GM12891 (cell line): ENCODE data around the gene SPTBN4.
"Not testable (repeated sequence)": the region's sequence is repeated elsewhere in the genome, so short reads cannot be mapped to it uniquely, and the experiment has no call there.

ENCODE experiments used
- DNase-seq: peaks from one replicate; pipeline ENCODE4 v3.0.0; 2011; ENCODE audit warnings: low spot score; ENCODE audit not compliant: insufficient read length
- FAIRE-seq: peaks from 2 replicates; lab custom pipeline; 2011; peaks lifted over from hg19 to GRCh38; lab: Jason Lieb, UNC
- PAX5 ChIP-seq: IDR thresholded peaks from 2 replicates; pipeline ENCODE4 v1.6.1; 2011; ENCODE audit warnings: low read length, moderate library complexity, mild to moderate bottlenecking; ENCODE audit not compliant: insufficient read depth, severe bottlenecking
- POLR2A ChIP-seq: IDR thresholded peaks from 2 replicates; pipeline ENCODE4 v1.6.1; 2011; ENCODE audit warnings: low read depth, low read length, control low read depth
- POLR2AphosphoS5 ChIP-seq: IDR thresholded peaks from 2 replicates; pipeline ENCODE4 v1.6.1; 2011; ENCODE audit warnings: low read depth, low read length, control low read depth
- POU2F2 ChIP-seq: IDR thresholded peaks from 2 replicates; pipeline ENCODE4 v1.6.1; 2011; ENCODE audit warnings: low read depth, mild to moderate bottlenecking, control low read depth, low read length, moderate library complexity
- SPI1 ChIP-seq: IDR thresholded peaks from 2 replicates; pipeline ENCODE4 v1.6.1; 2011; ENCODE audit warnings: low read depth, low read length, control low read depth
- TAF1 ChIP-seq: IDR thresholded peaks from 2 replicates; pipeline ENCODE4 v1.6.1; 2011; ENCODE audit warnings: low read depth, low read length, control low read depth

The SPTBN4 gene

DNA sequence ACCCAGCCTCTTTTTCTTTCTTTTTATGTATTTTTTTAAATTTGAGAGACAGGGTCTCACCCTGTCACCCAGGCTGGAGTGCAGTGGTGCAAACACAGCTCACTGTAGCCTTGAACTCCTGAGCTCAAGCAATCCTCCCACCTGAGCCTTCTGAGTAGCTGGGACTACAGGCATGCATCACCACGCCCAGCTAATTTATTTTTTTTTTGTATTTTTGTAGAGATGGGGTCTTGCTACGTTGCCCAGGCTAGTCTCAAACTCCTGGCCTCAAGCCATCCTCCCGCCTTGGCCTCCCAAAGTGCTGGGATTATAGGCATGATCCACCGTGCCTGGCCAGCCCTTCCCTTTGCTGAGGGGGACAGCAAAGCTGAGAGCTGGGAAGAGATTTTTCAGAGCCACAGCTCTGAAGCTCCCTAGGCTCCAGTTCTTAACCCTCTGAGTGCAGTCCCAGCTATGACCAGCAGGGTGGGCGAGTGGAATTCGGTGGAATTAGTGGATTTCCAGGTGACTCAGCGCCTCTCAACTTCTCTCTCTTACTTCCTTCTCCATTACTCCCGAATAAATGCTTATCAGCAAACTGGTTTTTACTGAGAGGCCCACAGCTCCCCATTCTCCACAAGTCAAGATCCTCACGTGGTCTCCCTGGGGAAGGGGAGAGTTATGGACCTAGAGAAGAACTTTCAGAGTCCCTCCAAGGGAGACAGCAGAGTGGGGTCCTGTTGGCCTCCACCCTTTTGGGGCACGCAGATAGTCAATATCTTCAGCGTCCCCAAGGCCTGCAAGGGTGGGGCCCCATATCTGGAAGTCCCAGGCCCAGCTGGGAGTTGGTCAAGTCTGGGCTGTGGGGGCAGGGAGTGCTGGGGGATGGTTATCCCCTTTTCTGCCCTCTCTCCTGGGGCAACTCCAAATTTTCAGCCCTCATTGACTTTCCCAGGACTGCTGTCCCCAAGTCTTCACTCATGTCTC is 2.5 kb upstream of the SPTBN4 start:
- DNase-seq = no peak
- FAIRE-seq = no peak
- TF ChIP-seq TAF1 (no peak), POU2F2 (peak; percentile 52; the same call in 1 of the 2 replicates)

- DNase-seq (no peak), FAIRE-seq (no peak)
- TF ChIP-seq SPI1 (no peak), POLR2A (no peak), POLR2AphosphoS5 (no peak; the same call in 1 of the 2 replicates), PAX5 (no peak), TAF1 (no peak), POU2F2 (no peak)
Observed at GRCh38 chr19:40465025-40465556, 1.7 kb upstream of the SPTBN4 start.

DNA sequence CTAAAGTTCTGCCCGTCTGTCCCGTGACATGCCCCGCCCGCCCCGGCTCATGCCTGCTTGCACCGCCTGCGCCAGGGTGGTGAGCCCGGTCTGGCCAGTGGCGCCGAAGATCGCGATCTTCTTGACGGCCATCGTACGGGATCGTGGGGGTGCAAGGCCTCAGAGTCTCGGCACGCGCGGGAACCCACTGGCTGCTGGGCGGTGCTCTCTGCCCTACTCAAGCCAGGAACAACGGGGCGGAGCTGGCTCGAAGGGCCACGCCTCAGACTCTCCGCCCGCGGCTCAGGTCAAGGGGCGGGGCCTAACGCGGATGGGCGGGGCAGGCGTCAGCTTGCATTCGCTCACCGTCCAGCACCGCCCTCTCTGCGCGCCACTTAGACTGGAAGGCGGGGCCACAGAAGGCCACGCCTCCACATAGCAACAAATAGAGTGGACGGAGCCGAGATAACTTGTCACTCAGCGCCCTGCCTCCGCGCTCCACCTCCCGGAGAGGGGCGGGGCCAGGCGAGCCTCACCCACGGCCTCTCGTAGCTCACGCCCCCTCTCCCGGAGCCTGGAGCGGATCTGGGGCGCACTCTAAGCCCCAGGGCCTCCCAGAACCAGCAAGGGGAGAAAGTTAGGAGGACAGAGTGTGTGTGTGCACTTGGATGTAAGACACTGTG is 1.1 kb upstream of the SPTBN4 start, which contains the start of gene BLVRB:
Gene BLVRB, minus strand, starts transcription at position 189 of the 662 bp plus-strand sequence. Its CDS starts 57 bp downstream, at position 132.
- DNase-seq (peak; percentile 90), FAIRE-seq (peak; percentile 98)
- TF ChIP-seq POU2F2 (no peak), POLR2A (no peak), TAF1 (no peak), POLR2AphosphoS5 (no peak; the same call in 1 of the 2 replicates), PAX5 (no peak), SPI1 (no peak)

DNA sequence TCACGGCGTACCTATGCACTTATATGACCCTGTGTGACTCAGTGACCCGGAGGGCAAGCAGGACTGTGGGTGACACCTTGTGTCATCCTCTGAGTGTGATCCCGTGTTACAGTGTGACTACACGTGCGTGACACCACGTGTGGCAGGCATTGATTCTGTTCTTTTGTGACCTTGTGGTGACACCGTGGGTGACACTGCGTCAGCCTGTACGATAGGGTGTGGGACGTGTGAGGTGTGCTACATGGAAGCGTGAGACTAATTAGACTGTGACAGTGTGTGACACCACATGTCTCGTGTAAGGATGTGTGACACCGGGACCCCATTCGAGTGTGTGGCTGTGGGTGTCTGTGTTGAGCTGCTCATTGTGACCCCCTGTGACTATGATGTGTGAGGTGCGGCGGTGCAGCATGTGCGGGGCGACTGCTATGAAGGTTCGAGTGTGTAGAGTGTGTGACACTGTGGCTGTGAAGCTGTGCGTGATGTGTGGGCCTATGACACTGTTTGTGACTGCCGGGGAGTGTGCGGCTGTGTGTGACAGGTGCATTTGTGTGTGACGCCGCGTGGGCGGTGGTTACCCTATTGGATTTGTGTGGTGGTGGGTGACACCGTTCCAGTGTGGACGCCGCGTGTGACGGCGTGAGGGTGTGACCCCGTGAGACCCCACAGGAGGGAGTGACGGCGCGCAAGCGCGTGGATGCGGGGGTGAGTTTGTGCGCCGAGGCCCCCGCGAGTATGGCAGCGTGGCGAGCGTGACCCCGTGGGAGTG is 399 bp upstream of the SPTBN4 start:
- FAIRE-seq (no peak), DNase-seq (no peak)
- TF ChIP-seq PAX5 (no peak), POLR2AphosphoS5 (no peak)

DNA sequence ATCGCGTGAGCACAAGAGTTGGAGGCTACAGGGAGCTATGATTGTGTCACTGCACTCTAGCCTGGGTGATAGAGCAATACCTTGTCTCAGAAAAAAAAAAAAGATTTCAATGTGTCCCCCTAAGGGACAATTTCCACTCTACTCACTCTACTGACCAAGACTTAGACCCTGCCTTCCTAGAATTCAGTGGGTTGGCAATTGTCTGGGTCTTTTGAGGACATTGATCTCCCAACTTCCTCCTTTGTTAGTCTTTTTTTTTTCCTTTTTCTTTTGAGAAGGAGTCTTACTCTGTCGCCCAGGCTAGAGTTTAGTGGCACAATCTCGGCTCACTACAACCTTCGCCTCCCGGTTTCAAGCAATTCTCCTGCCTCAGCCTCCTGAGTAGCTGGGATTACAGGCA is 2.2 kb downstream of the SPTBN4 start:
- FAIRE-seq (no peak), DNase-seq (no peak)
- TF ChIP-seq POU2F2 (no peak), POLR2A (no peak), TAF1 (no peak), POLR2AphosphoS5 (no peak), PAX5 (no peak), SPI1 (no peak)

GRCh38 chr19:40471111-40471510 is 4.3 kb downstream of the SPTBN4 start:
- DNase-seq = no peak
- no peak for FAIRE-seq
- TF ChIP-seq SPI1 (no peak), POLR2AphosphoS5 (no peak), TAF1 (no peak), POU2F2 (no peak)

DNA sequence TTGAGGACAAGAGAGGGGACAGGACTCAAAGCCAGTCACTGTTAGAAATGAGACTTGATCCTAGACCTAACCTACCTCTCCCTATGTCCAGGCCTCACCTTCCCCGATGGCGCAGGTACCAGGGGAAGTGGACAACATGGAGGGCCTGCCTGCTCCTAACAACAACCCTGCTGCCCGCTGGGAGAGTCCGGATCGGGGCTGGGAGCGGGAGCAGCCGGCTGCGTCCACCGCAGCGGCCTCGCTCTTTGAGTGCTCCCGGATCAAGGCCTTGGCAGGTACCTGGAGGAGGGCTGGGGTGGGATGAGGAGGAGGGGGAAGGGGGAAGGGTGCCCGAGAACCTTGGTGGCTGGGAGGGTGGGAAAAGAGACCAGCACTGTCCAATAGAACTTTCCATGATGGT is 5.7 kb downstream of the SPTBN4 start:
- TF ChIP-seq POLR2A = no peak
- TF ChIP-seq POU2F2 = no peak
- no peak for TF ChIP-seq SPI1
- FAIRE-seq (no peak), DNase-seq (no peak)

DNA sequence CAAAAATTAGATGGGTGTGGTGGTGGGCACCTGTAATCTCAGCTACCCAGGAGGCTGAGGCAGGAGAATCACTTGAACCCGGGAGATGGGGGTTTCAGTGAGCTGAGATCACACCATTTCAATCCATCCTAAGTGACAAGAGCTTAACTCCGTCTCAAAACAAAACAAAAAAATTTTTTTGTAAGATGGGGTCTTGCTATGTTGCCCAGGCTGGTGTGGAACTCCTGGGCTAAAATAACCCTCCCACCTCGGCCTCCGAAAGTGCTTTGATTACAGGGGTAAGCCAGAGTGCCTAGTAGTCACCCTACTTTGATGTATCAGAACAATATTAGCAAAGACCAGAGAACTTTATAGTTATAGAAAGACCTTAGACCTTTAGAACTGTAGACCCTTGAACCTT is 7.9 kb downstream of the SPTBN4 start:
- no peak for DNase-seq
- FAIRE-seq = no peak
- no peak for TF ChIP-seq TAF1

DNA sequence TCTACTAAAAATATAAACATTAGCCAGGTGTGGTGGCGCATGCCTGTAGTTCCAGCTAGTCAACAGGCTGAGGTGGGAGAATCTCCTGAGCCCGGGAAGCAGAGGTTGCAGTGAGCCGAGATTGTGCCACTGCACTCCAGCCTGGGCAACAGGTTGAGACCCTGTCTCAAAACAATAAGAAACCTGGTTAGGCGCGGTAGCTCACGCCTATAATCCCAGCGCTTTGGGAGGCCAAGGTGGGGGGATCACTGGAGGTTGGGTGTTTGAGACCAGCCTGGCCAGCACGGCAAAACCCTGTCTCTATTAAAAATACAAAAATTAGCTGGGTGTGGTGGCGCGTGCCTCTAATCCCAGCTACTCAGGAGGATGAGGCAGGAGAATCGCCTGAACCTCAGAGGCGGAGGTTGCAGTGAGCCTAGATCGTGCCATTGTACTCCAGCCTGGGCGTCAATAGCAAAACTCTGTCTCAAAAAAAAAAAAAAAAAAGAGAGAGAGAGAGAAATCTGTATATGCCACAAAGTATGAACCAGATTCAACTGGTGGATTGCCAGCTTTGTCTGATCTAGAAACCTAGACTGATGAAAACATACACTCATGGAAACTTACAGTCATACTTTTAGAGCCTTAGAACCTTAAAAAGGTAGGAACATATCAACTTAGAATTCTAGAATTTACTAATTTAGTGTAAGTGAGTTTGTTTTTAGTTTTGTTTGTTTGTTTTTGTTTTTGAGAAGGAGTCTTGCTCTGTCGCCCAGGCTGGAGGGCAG is 9.3 kb downstream of the SPTBN4 start:
- FAIRE-seq, DNase-seq: not testable (repeated sequence)
